SU-DHL-6 (cell line): ENCODE results near the gene TAS2R31.
"Not testable (repeated sequence)": the region's sequence is repeated elsewhere in the genome, so short reads cannot be mapped to it uniquely, and the experiment has no call there.

Experiments
- H2AFZ ChIP-seq: fragments of 200-600 bp; sonication (generic); 2 replicates; pipeline ENCODE4 v1.6.1; 2014; ENCODE audit warnings: low read depth, mild to moderate bottlenecking, moderate library complexity, mixed read lengths, antibody characterized with exemption, low read length; ENCODE audit not compliant: severe bottlenecking
- H3F3A ChIP-seq: fragments of 200-600 bp; shearing (Covaris generic); 2 replicates; pipeline ENCODE4 v1.6.0; 2016; ENCODE audit warnings: antibody characterized with exemption, mild to moderate bottlenecking; ENCODE audit not compliant: insufficient read depth
- H3K27ac ChIP-seq: fragments of 200-600 bp; sonication (generic); 2 replicates; pipeline ENCODE4 v1.5.1; 2016; ENCODE audit warnings: low read depth, mild to moderate bottlenecking, low read length, moderate library complexity, mixed read lengths
- H3K27me3 ChIP-seq: fragments of 200-600 bp; sonication (generic), shearing (Covaris generic); 2 replicates; pipeline ENCODE4 v1.6.0; 2014; ENCODE audit warnings: mild to moderate bottlenecking, low read length
- H3K36me3 ChIP-seq: fragments of 200-600 bp; sonication (generic); 2 replicates; pipeline ENCODE4 v1.6.1; 2014; ENCODE audit warnings: mild to moderate bottlenecking, low read length, mixed read lengths
- H3K4me2 ChIP-seq: fragments of 300-600, 200-600 bp; shearing (Covaris generic), sonication (generic); 2 replicates; pipeline ENCODE4 v1.6.0; 2014; ENCODE audit warnings: low read length, low read depth, mild to moderate bottlenecking; ENCODE audit not compliant: poor library complexity, severe bottlenecking
- H3K4me3 ChIP-seq: fragments of 200-600 bp; sonication (generic); 2 replicates; pipeline ENCODE4 v1.5.1; 2014; ENCODE audit warnings: antibody characterized with exemption, low read length, mild to moderate bottlenecking, mixed read lengths; ENCODE audit not compliant: insufficient read depth, poor library complexity, severe bottlenecking
- H3K79me2 ChIP-seq: fragments of 200-600 bp; sonication (generic); 2 replicates; pipeline ENCODE4 v1.6.1; 2014; ENCODE audit warnings: mild to moderate bottlenecking, low read length, moderate library complexity; ENCODE audit not compliant: insufficient read depth
- H3K9ac ChIP-seq: fragments of 200-600 bp; sonication (generic); 2 replicates; pipeline ENCODE4 v1.7.0; 2014; ENCODE audit warnings: mild to moderate bottlenecking, low read length
- H3K9me2 ChIP-seq: fragments of 200-600 bp; sonication (generic); replicated peaks from 2 replicates; pipeline ENCODE4 v1.6.1; 2014; ENCODE audit warnings: low read length; ENCODE audit not compliant: insufficient read depth
- H3K9me3 ChIP-seq: fragments of 200-600 bp; sonication (generic); 2 replicates; pipeline ENCODE4 v1.6.1; 2014; ENCODE audit warnings: low read length, mixed read lengths; ENCODE audit not compliant: insufficient read depth
- H4K20me1 ChIP-seq: fragments of 200-600 bp; sonication (generic); 2 replicates; pipeline ENCODE4 v1.6.1; 2014; ENCODE audit warnings: low read depth, mild to moderate bottlenecking, antibody characterized with exemption, low read length, moderate library complexity, mixed read lengths
- EZH2phosphoT487 ChIP-seq: fragments of 200-600 bp; sonication (generic), shearing (Covaris generic); conservative IDR thresholded peaks from 2 replicates; pipeline ENCODE4 v1.6.1; 2018; ENCODE audit warnings: mild to moderate bottlenecking, antibody characterized with exemption, low read length, moderate library complexity, mixed read lengths
- TF ChIP-seq, protein P1 (sequence below): fragments of 200-600 bp; sonication (generic); IDR thresholded peaks from one replicate; pipeline ENCODE4 v1.5.1; 2017; ENCODE audit warnings: antibody characterized with exemption, mild to moderate bottlenecking, low read length, moderate library complexity; ENCODE audit not compliant: insufficient read depth, poor library complexity, severe bottlenecking

TAS2R31 gene

DNA sequence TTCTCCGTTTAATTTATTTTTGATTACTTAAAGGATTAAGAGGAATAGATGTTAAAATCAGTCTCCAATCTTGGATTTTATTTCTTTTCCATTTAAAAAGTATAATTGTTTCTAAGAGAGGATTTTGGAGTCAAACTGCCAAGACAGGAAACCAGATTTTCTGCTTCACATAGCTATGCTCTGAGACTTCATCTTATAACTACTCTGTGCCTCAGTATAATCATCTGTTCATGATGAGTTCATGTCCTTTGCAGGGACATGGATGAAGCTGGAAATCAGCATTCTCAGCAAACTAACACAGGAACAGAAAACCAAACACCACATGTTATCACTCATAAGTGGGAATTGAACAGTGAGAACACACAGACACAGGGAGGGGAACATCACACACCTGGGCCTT lies 9.0 kb upstream of the TAS2R31 start:
- Histone ChIP-seq H3K4me2 (no peak overlapping the region), H3K9me2 (no peaks in the 10 kb centered on the region), H3F3A (no peaks in the 10 kb centered on the region), H3K27ac (no peak overlapping the region), H3K9me3 (no peaks in the 10 kb centered on the region), H3K36me3 (no peaks in the 10 kb centered on the region), H3K9ac (no peak overlapping the region), H3K27me3 (no peaks in the 10 kb centered on the region), H3K4me3 (no peak overlapping the region), H2AFZ (no peak overlapping the region), H3K79me2 (no peaks in the 10 kb centered on the region), H4K20me1 (no peaks in the 10 kb centered on the region)
- TF ChIP-seq, protein P1, sequence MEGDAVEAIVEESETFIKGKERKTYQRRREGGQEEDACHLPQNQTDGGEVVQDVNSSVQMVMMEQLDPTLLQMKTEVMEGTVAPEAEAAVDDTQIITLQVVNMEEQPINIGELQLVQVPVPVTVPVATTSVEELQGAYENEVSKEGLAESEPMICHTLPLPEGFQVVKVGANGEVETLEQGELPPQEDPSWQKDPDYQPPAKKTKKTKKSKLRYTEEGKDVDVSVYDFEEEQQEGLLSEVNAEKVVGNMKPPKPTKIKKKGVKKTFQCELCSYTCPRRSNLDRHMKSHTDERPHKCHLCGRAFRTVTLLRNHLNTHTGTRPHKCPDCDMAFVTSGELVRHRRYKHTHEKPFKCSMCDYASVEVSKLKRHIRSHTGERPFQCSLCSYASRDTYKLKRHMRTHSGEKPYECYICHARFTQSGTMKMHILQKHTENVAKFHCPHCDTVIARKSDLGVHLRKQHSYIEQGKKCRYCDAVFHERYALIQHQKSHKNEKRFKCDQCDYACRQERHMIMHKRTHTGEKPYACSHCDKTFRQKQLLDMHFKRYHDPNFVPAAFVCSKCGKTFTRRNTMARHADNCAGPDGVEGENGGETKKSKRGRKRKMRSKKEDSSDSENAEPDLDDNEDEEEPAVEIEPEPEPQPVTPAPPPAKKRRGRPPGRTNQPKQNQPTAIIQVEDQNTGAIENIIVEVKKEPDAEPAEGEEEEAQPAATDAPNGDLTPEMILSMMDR = no peak
- TF ChIP-seq EZH2phosphoT487 = no peak

DNA sequence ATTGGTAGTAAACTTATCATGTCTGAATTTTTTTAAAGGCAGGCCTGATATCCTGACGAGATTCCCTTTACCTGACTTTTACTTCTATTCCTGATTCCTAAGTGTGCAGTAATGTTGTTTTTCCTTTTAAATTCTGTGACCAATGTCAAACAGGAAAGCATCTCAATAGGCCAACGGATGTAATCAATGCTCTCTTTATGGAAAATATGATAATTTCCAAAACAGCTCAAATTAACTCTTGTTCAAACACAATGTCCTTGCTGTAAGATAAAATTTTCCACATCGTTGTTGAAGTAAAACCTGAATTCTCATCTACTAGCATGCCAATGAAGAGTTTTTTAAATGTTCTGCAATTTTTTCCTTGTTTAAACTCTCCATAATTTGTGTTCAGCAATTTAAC lies 8.0 kb upstream of the TAS2R31 start:
- no peak overlapping the region for H3K9ac ChIP-seq

DNA sequence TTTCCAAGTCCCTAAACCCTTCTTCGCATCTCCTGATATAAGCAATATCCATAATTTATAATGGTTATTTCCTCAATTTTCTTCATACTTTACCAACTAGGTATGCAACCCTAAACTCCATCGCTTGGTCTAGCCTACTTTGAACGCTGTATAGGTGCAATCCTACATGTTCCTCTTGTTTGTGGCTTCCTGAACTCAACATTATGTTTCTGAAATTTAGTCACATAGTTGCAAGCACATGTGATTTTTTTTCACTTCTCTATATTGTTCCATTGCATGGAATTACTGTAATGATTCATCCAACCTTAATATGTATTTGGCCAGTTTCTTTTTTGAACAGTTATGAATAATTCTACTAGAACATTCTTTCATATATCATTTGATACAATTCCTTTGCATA lies 2.8 kb upstream of the TAS2R31 start:
- not testable (repeated sequence) for H3F3A ChIP-seq, H3K4me3 ChIP-seq

More for the DNA sequence above, 8.0 kb upstream of the TAS2R31 start:
- Histone ChIP-seq H3K4me2 (no peak overlapping the region), H3K36me3 (no peaks in the 10 kb centered on the region), H3K9me2 (no peaks in the 10 kb centered on the region), H3K27me3 (no peaks in the 10 kb centered on the region), H3K9me3 (no peaks in the 10 kb centered on the region), H4K20me1 (no peaks in the 10 kb centered on the region), H3K79me2 (no peaks in the 10 kb centered on the region), H3K4me3 (no peak overlapping the region), H2AFZ (no peak overlapping the region), H3F3A (no peaks in the 10 kb centered on the region), H3K27ac (no peak overlapping the region)
- TF ChIP-seq EZH2phosphoT487 = no peak

DNA sequence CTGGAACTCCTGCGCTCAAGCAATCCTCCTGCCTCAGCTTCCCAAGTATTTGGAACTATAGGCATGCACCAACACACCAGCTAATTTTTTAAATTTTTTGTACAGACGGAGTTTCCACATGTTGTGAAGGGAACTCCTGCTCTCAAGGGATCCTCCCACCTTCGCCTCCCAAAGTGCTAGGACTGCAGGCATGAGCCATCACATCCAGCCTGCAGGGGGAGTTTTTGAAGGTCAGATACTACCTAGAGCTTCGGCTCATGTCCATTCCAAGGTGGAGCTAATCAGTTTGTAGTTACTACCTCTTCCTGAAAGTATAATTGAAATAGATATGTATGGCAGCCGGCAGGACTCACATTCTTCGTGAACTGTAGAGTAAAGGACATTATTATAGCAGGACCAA lies 5.1 kb downstream of the TAS2R31 start:
- H3K9ac ChIP-seq = no peak overlapping the region
- no peak for TF ChIP-seq EZH2phosphoT487
- TF ChIP-seq, protein P1 = no peak
- no peaks in the 10 kb centered on the region for H3K9me3 ChIP-seq
- no peaks in the 10 kb centered on the region for H3K9me2 ChIP-seq
- H3K4me2 ChIP-seq = no peak overlapping the region
- H3F3A ChIP-seq = no peaks in the 10 kb centered on the region
- no peaks in the 10 kb centered on the region for H3K27me3 ChIP-seq
- H4K20me1 ChIP-seq = no peaks in the 10 kb centered on the region
- H3K27ac ChIP-seq = no peak overlapping the region
- no peak overlapping the region for H3K4me3 ChIP-seq
- H3K36me3 ChIP-seq = no peaks in the 10 kb centered on the region
- no peaks in the 10 kb centered on the region for H3K79me2 ChIP-seq
- H2AFZ ChIP-seq = no peak overlapping the region

More for the DNA sequence above, 2.8 kb upstream of the TAS2R31 start:
- H3K36me3 ChIP-seq, H3K27ac ChIP-seq, H3K27me3 ChIP-seq, H3K9me2 ChIP-seq, H3K9me3 ChIP-seq, H3K4me2 ChIP-seq, H2AFZ ChIP-seq, H3K79me2 ChIP-seq, H3K9ac ChIP-seq, H4K20me1 ChIP-seq: not testable (repeated sequence)
